ENCODE results near the gene FAM24B.
A peak's percentile ranks its signal among the peaks of the same experiment; 100 is the strongest.
"Not testable (repeated sequence)": the region's sequence is repeated elsewhere in the genome, so short reads cannot be mapped to it uniquely, and the experiment has no call there.

Gene FAM24B, protein sequence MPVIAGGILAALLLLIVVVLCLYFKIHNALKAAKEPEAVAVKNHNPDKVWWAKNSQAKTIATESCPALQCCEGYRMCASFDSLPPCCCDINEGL

GRCh38 chr10:122879339-122880273 lies at the start of gene FAM24B:
Gene FAM24B, minus strand, starts transcription at chr10:122879581. Its CDS starts 29,066 bp downstream, at chr10:122850515.
- peak; percentile 90 for DNase-seq

DNA sequence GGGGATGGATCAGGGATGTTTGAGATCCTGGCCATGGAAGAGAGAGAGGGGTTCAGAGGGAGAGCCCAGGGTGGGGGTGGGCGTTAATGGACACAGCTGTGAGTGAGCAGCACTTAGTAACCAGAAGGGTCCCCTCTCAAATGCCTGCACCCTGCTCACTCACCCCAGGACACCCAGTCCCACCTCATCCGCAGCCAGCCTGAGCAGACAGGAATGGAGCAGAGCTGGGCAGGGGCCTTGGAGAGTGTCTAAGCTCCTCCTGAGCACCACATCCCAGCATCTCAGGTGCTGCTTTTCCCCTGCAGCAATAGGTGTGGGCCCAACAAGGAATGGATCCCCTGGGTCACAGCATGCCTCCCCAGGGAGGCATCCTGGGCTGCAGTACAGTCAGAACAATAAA lies 36.3 kb upstream of the FAM24B start:
- no peak for DNase-seq

DNA sequence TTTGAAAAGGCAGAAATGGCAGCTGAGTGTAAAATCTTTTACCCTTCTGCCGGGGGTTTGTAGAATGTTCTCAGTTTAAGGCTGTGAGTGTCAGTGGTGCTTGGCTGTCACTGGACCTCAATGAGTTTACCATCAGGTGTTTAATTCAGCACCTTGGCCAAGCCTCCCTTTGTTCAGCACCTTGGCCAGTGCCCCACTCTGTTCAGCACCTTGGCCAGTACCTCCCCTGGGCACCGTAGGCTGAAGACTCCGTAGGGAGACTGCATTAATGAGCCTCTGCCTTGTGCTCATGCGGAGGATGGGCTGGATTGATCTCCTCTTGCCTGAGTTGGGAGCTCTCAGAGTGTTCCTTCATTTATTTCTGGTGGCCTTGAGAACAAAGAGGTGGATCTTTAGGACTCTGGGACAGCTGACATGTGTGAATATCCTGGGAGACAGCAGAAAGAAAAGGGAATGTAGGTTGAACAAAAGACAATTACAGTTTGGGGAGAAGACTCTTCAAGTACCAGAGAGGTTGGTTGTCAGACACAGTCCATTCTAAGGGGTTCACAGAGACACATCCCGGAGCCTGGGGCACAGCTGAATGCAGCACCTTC lies 32.6 kb upstream of the FAM24B start:
- peak; percentile 34 for DNase-seq

- DNase-seq = no peak
Measured at GRCh38 chr10:122910310-122910709, 30.9 kb upstream of the FAM24B start, which contains the start of gene FAM24A. Gene FAM24A, plus strand, starts transcription at chr10:122910610. Its CDS starts 1,025 bp downstream, at chr10:122911635.

- DNase-seq = not testable (repeated sequence)
Measured at GRCh38 chr10:122903861-122904260, 24.5 kb upstream of the FAM24B start.

GRCh38 chr10:122894261-122894944 lies 15.0 kb upstream of the FAM24B start:
- DNase-seq = no peak

DNA sequence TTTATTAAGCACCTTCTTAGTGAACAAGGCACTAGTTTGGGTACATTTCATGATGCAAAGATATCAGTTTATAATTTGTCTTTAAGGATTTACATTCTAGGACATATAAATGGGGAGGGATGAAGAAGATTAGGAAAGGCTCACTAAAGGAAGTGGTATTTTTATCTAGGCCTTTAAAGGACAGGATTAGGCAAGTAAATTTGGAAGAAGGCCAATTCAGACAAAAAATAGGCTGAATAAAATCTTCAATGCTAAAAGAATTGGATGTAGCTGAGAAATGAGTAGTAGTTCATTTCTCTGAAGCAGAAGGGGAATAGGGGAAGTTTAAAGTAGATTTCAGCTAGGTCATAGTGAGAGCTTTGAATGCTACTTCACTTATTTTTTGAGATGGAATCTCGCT lies 4.8 kb upstream of the FAM24B start:
- no peak for DNase-seq

DNA sequence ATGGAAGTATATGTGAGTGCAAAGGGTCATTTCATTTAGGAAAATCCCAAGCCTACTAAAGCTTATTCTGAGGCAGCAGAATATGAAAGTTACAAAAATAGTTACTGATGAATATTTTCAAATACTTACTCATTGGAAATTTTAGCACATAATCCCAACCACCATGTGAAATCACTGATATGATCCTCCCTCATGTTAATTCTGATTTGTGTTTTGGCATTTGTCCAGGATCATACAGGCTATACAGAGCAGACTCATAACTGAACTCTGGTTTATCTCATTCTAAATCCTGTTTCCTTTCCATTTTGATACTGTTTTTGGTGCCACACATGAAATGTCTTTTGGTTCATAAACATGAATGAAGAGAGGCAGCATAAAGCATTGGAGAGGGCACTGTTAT lies 3.4 kb upstream of the FAM24B start:
- DNase-seq = no peak

GRCh38 chr10:122878799-122879338 lies 512 bp downstream of the FAM24B start:
- DNase-seq = no peak

- no peak for DNase-seq
Measured at GRCh38 chr10:122877264-122877663, 2.1 kb downstream of the FAM24B start.

- DNase-seq = no peak
Measured at GRCh38 chr10:122876467-122876855, 2.9 kb downstream of the FAM24B start.

DNA sequence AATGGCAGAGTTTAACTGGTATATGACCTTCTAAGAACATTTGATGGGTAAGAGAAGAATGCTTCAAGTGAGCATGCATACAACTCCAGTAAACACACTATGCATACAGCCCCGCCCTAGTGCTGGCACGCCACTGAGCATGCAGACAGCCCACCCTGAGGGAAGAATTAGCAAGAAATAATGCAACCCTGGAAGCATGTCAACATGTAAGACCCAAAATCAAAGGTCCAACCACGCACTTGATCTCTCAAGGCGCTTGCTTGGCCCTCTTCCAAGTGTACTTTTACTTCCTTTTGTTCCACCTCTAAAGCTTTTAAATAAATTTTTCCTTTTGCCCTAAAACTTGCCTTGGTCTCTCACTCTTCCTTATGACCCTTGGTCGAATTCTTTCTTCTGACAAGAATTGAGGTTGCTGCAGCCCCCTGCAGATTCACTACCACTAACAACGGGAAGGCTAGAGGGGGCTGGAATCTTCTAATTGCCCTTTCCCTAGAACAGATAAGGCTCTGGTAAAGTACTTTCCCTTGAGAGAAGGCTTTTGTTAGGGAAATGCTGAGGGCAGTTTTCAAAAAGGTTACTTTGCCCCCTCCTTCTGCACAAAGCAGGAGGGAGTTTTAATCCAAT lies 3.4 kb downstream of the FAM24B start:
- no peak for DNase-seq

DNA sequence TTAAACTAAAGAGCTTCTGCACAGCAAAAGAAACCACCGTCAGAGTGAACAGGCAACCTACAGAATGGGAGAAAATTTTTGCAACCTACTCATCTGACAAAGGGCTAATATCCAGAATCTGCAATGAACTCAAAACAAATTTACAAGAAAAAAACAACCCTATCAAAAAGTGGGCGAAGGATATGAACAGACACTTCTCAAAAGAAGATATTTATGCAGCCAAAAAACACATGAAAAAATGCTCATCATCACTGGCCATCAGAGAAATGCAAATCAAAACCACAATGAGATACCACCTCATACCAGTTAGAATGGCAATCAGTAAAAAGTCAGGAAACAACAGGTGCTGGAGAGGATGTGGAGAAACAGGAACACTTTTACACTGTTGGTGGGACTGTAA lies 7.4 kb downstream of the FAM24B start:
- not testable (repeated sequence) for DNase-seq

DNA sequence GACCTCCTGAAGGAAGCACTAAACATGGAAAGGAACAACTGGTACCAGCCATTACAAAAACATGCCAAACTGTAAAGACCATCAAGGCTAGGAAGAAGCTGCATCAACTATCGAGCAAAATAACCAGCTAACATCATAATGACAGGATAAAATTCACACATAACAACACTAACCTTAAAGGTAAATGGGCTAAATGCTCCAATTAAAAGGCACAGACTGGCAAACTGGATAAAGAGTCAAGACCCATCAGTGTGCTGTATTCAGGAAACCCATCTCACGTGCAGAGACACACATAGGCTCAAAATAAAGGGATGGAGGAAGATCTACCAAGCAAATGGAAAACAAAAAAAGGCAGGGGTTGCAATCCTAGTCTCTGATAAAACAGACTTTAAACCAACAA lies 10.6 kb downstream of the FAM24B start:
- DNase-seq = not testable (repeated sequence)

- not testable (repeated sequence) for DNase-seq
Measured at GRCh38 chr10:122866757-122867482, 12.5 kb downstream of the FAM24B start.

DNA sequence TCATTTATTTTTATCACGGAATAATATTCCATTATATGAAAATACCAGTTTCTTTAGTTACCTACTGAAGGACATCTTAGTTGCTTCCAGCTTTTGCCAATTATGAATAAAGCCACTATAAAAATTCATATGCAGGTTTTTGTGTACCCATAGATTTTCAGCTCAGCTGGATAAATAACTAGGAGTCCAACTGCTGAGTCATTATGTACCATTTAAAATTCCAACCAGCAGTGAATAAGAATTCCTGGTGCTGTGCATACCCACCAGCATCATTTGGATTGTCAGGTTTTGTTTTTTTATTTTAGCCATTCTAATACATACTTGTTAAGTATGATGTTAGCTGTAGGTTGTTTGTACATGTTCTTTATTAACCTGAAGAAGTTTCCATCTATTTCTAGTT lies 14.5 kb downstream of the FAM24B start:
- DNase-seq = no peak

DNA sequence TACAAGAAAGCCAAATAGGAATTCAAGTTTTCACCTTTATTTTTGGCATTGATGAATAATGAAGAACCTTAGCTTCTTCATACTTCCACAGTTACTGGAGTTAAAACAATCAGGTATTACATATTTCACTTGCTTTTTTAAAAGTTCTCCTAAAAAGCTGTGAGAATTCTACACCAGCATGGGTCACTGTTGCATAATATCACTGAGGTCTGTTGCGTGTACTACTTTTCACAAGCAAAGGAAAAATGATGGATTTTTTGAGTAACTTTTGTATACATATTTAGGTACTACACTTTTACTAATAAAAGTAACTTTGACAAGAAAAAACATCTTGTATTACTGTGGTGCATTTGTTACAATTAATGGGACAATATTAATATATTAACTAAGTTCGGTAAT lies 15.2 kb downstream of the FAM24B start:
- no peak for DNase-seq

- DNase-seq = no peak
Measured at GRCh38 chr10:122863216-122864193, 15.9 kb downstream of the FAM24B start.

DNA sequence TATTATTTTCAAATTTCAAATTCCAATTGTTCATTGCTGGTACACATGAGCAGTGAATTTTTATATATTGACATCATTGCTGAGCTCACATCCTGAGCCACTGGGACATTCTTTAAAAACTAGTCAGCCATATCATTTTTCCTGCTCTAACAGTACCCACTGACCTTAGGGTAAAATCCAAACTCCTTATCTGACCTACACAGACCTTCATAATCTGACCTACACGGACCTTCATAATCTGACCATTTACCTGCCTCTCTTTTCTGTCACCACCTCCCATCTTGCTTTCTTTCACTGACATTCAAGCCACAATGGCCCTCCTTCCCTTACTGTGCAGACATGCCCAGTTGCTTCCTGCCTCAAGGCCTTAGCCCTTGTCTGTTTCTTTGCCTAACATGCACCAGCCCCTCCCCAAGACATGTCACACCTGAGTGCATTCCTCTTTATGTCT lies 17.6 kb downstream of the FAM24B start:
- no peak for DNase-seq

DNA sequence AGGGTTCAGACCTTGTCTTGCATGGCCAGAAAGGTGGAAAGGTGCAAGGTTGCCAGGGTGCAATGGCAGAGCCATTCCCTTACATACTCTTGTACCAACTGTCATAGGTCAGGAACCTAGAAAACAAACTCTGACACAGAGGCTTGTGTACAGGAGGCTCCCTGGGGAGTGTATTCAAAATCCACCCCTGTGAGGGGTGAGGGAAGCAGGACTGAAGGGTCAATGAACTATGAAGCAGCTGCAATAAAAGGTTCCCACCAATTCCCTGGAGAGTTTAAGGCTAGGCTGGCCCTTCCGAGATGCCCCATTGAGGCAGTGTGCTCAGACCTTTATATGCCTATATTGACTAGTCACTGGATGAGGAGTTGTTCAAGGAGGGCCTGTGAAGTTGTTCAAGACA lies 19.9 kb downstream of the FAM24B start:
- DNase-seq = no peak
